ENCODE data around the gene CNTNAP2.

The CNTNAP2 gene

DNA sequence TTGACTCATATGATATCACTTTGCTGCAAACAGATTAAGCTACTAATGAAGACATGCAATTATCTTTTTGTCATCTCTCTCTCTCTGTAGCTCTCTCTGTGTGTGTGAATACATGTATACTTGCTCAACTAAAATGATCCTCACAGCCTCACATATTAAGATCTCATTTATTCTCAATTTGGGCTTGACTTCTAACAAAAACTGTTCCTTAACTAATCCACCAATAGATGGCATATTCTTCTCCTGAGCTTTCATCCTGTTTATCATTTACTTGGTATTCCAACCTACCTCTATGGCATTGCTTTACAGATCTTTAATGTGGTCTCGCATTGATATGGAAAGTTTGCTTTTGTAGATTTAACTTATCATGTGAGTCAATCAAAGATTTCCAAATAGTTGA lies 540.4 kb downstream of the CNTNAP2 start:
- ChIA-PET CTCF (interaction anchor here (0.6 to 1.3 kb wide), 8 partner anchors 9 to 1060 kb away, joined by 3 to 5 read pairs (median 3); no protein-coding TSS in a partner anchor), POLR2A (no interaction called here)
- no peaks in the 10 kb centered on the region for H3K9me3 ChIP-seq (ENCODE audit: control insufficient read depth, insufficient read depth, low read depth, low read length)

DNA sequence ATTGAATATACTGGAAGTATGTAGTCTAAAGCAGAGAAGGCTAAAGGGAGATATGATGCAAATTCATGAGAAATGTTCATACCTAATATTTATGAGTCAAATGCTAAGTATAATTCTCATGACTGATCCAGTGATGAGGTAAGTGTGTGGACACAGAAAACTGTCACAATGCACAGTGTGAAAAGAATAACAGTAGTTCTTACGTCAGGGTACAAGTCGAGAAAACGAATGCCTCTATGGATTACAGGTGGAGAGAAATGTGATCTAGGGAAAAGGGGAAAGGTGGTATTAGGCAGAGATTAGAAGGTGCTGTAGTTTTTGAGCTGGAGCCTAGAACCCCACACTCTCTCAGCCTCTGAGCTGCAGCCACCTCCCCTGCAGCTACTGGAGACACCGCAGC lies 542.0 kb downstream of the CNTNAP2 start:
- CTCF ChIA-PET = no interaction called here
- Histone ChIP-seq H3K27ac (ENCODE audit: extremely low read depth, low read depth, low read length) (no peak overlapping the region), H3K9me3 (ENCODE audit: control insufficient read depth, insufficient read depth, low read depth, low read length) (no peaks in the 10 kb centered on the region), H3K4me3 (ENCODE audit: low read depth, low read length) (no peak overlapping the region), H3K4me1 (ENCODE audit: control insufficient read depth, insufficient read depth, low read length) (peaks cover 6% of the 10 kb centered on the region), H3K36me3 (ENCODE audit: control insufficient read depth in 2 of 2, insufficient read depth in 1 of 2, low read length in 2 of 2) (no peaks in the 10 kb centered on the region)
- POLR2A ChIA-PET = no interaction called here
- TF ChIP-seq, protein P1, sequence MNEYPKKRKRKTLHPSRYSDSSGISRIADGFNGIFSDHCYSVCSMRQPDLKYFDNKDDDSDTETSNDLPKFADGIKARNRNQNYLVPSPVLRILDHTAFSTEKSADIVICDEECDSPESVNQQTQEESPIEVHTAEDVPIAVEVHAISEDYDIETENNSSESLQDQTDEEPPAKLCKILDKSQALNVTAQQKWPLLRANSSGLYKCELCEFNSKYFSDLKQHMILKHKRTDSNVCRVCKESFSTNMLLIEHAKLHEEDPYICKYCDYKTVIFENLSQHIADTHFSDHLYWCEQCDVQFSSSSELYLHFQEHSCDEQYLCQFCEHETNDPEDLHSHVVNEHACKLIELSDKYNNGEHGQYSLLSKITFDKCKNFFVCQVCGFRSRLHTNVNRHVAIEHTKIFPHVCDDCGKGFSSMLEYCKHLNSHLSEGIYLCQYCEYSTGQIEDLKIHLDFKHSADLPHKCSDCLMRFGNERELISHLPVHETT (tag by site-specific recombination; IDR thresholded peaks at IDR 0.05) = peak; percentile 37; the same call in 1 of the 2 replicates
- TF ChIP-seq SP7 (tag by site-specific recombination; IDR thresholded peaks at IDR 0.05) (peak; percentile 72), INSM2 (tag by site-specific recombination; IDR thresholded peaks at IDR 0.05) (peak; percentile 52; the same call in 1 of the 2 replicates), ZNF324 (tag by site-specific recombination; IDR thresholded peaks at IDR 0.05) (0 out of 2 replicates have a peak, but pooled peaks have one; percentile 22), TRIM28 (IDR thresholded peaks at IDR 0.05; ENCODE audit: borderline replicate concordance, low read length) (0 out of 2 replicates have a peak, but pooled peaks have one; percentile 57), PRDM6 (tag by site-specific recombination; IDR thresholded peaks at IDR 0.05) (0 out of 2 replicates have a peak, but pooled peaks have one; percentile 10), ZNF239 (tag by site-specific recombination; IDR thresholded peaks at IDR 0.05) (no peak), FEZF1 (tag by site-specific recombination; IDR thresholded peaks at IDR 0.05) (peak; percentile 32; the same call in 1 of the 2 replicates), ZNF558 (tag by site-specific recombination; IDR thresholded peaks at IDR 0.05) (peak; percentile 54; the same call in 1 of the 2 replicates), ZBTB21 (tag by site-specific recombination; IDR thresholded peaks at IDR 0.05) (peak; percentile 88), GLIS1 (tag by site-specific recombination; IDR thresholded peaks at IDR 0.05) (peak; percentile 18; the same call in 1 of the 2 replicates), ATF2 (tag by site-specific recombination; IDR thresholded peaks at IDR 0.05; ENCODE audit: low read depth) (peak; percentile 72), ZEB2 (tag by site-specific recombination; IDR thresholded peaks at IDR 0.05) (peak; percentile 82), ZSCAN23 (tag by site-specific recombination; IDR thresholded peaks at IDR 0.05) (0 out of 2 replicates have a peak, but pooled peaks have one; percentile 63), ZFP37 (tag by site-specific recombination; IDR thresholded peaks at IDR 0.05) (peak; percentile 54; the same call in 1 of the 2 replicates), ZNF629 (tag by site-specific recombination; IDR thresholded peaks at IDR 0.05) (peak; percentile 96)

More for the DNA sequence above, 540.4 kb downstream of the CNTNAP2 start:
- Histone ChIP-seq H3K36me3 (ENCODE audit: control insufficient read depth in 2 of 2, insufficient read depth in 1 of 2, low read length in 2 of 2) (no peaks in the 10 kb centered on the region), H3K4me3 (ENCODE audit: low read depth, low read length) (no peak overlapping the region), H3K4me1 (ENCODE audit: control insufficient read depth, insufficient read depth, low read length) (peaks cover 6% of the 10 kb centered on the region), H3K27ac (ENCODE audit: extremely low read depth, low read depth, low read length) (no peak overlapping the region)
- TF ChIP-seq ZNF654 (tag by site-specific recombination; IDR thresholded peaks at IDR 0.05; ENCODE audit: low read depth) (peak; percentile 15), GLIS1 (tag by site-specific recombination; IDR thresholded peaks at IDR 0.05) (no peak), ZNF311 (tag by site-specific recombination; IDR thresholded peaks at IDR 0.05; ENCODE audit: borderline replicate concordance) (no peak), ZNF660 (tag by site-specific recombination; IDR thresholded peaks at IDR 0.05) (no peak), ZNF24 (tag by site-specific recombination; IDR thresholded peaks at IDR 0.05) (no peak), ZNF202 (tag by site-specific recombination; IDR thresholded peaks at IDR 0.05; ENCODE audit: borderline replicate concordance) (no peak), SP3 (tag by site-specific recombination; IDR thresholded peaks at IDR 0.05) (no peak), ZNF664 (tag by site-specific recombination; IDR thresholded peaks at IDR 0.05) (peak; percentile 97), ZNF629 (tag by site-specific recombination; IDR thresholded peaks at IDR 0.05) (0 out of 2 replicates have a peak, but pooled peaks have one; percentile 17), PRDM1 (tag by site-specific recombination; IDR thresholded peaks at IDR 0.05) (no peak), ZNF626 (tag by site-specific recombination; IDR thresholded peaks at IDR 0.05) (no peak), ZNF155 (tag by site-specific recombination; IDR thresholded peaks at IDR 0.05) (no peak), KLF16 (tag by site-specific recombination; IDR thresholded peaks at IDR 0.05) (no peak)
- TF ChIP-seq, protein P2, sequence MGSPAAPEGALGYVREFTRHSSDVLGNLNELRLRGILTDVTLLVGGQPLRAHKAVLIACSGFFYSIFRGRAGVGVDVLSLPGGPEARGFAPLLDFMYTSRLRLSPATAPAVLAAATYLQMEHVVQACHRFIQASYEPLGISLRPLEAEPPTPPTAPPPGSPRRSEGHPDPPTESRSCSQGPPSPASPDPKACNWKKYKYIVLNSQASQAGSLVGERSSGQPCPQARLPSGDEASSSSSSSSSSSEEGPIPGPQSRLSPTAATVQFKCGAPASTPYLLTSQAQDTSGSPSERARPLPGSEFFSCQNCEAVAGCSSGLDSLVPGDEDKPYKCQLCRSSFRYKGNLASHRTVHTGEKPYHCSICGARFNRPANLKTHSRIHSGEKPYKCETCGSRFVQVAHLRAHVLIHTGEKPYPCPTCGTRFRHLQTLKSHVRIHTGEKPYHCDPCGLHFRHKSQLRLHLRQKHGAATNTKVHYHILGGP (tag by site-specific recombination; IDR thresholded peaks at IDR 0.05) = no peak
- TF ChIP-seq, protein P3, sequence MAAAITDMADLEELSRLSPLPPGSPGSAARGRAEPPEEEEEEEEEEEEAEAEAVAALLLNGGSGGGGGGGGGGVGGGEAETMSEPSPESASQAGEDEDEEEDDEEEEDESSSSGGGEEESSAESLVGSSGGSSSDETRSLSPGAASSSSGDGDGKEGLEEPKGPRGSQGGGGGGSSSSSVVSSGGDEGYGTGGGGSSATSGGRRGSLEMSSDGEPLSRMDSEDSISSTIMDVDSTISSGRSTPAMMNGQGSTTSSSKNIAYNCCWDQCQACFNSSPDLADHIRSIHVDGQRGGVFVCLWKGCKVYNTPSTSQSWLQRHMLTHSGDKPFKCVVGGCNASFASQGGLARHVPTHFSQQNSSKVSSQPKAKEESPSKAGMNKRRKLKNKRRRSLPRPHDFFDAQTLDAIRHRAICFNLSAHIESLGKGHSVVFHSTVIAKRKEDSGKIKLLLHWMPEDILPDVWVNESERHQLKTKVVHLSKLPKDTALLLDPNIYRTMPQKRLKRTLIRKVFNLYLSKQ (tag by site-specific recombination; IDR thresholded peaks at IDR 0.05; ENCODE audit: borderline replicate concordance) = no peak
- TF ChIP-seq, protein P1 (tag by site-specific recombination; IDR thresholded peaks at IDR 0.05) = no peak
